HepG2 (cell line): ENCODE data around the gene G6PC2. TPM values are rescaled to one million over a fixed set of nuclear protein-coding genes. Genes with fewer than 3 reads are reported as not detected.

ENCODE experiments used
- AHR ChIP-seq: IDR thresholded peaks from 2 replicates; pipeline ENCODE4 v1.6.1; 2018; ENCODE audit warnings: missing genetic modification reagents, missing compliant biosample characterization
- CERS6 ChIP-seq: sonication (generic); formaldehyde crosslinking; IDR thresholded peaks from 2 replicates; pipeline ENCODE4 v1.5.0; 2020; ENCODE audit warnings: missing genetic modification reagents
- HNF1B ChIP-seq: sonication (generic); formaldehyde crosslinking; IDR thresholded peaks from 2 replicates; pipeline ENCODE4 v1.5.1; 2020; ENCODE audit warnings: mild to moderate bottlenecking, moderate library complexity, missing genetic modification reagents
- KDM2A ChIP-seq: sonication (generic); formaldehyde crosslinking; IDR thresholded peaks from 2 replicates; pipeline ENCODE4 v1.4.0; 2020; ENCODE audit warnings: low read depth, missing genetic modification reagents, borderline replicate concordance
- MXI1 ChIP-seq: IDR thresholded peaks from 3 replicates; pipeline ENCODE4 v1.6.1; 2012; ENCODE audit warnings: low read depth, low read length, inconsistent platforms, borderline replicate concordance
- NPAS2 ChIP-seq: sonication (generic); formaldehyde crosslinking; IDR thresholded peaks from 2 replicates; pipeline ENCODE4 v1.8.0; 2022; ENCODE audit warnings: mild to moderate bottlenecking, missing genetic modification reagents, borderline replicate concordance
- NR1H2 ChIP-seq: sonication (generic); formaldehyde crosslinking; IDR thresholded peaks from 2 replicates; pipeline ENCODE4 v1.8.1; 2022; ENCODE audit warnings: low read depth, missing genetic modification reagents, borderline replicate concordance
- POLR2A ChIP-seq, 2 experiments: IDR thresholded peaks; 2 replicates each; pipeline ENCODE4 v1.6.1; 2011; ENCODE audit warnings: low read depth in 2 of 2, low read length in 2 of 2, mild to moderate bottlenecking in 1 of 2, moderate library complexity in 1 of 2; ENCODE audit not compliant: insufficient read depth in 1 of 2
- SMARCE1 ChIP-seq: fragments of 450-650 bp; IDR thresholded peaks from 2 replicates; pipeline ENCODE4 v1.6.1; 2017; ENCODE audit warnings: borderline replicate concordance
- SNAI1 ChIP-seq: sonication (generic); formaldehyde crosslinking; IDR thresholded peaks from 2 replicates; pipeline ENCODE4 v1.5.0; 2020; ENCODE audit warnings: mild to moderate bottlenecking, missing genetic modification reagents, borderline replicate concordance
- SNAPC2 ChIP-seq: sonication (generic); formaldehyde crosslinking; IDR thresholded peaks from 2 replicates; pipeline ENCODE4 v1.8.1; 2022; ENCODE audit warnings: mild to moderate bottlenecking, missing genetic modification reagents
- SRSF9 ChIP-seq: fragments of 200-400 bp; formaldehyde crosslinking; IDR thresholded peaks from 2 replicates; pipeline ENCODE4 v1.6.1; 2018; ENCODE audit warnings: borderline replicate concordance, mild to moderate bottlenecking, low read depth, low read length; ENCODE audit not compliant: insufficient read depth, poor library complexity, severe bottlenecking
- TBL1XR1 ChIP-seq: fragments of 150-350 bp; IDR thresholded peaks from 2 replicates; pipeline ENCODE4 v1.6.1; 2014; ENCODE audit warnings: borderline replicate concordance, low read length; ENCODE audit not compliant: partially characterized antibody
- TFE3 ChIP-seq: IDR thresholded peaks from 2 replicates; pipeline ENCODE4 v1.6.1; 2016
- ZNF142 ChIP-seq: sonication (generic); formaldehyde crosslinking; IDR thresholded peaks from 2 replicates; pipeline ENCODE4 v1.4.0; 2020; ENCODE audit warnings: missing genetic modification reagents
- ZNF292 ChIP-seq: sonication (generic); formaldehyde crosslinking; IDR thresholded peaks from 2 replicates; pipeline ENCODE4 v1.8.1; 2022; ENCODE audit warnings: mild to moderate bottlenecking, low read depth, missing genetic modification reagents, borderline replicate concordance
- ZNF430 ChIP-seq: sonication (generic); formaldehyde crosslinking; IDR thresholded peaks from 2 replicates; pipeline ENCODE4 v1.9.0; 2021; ENCODE audit warnings: mild to moderate bottlenecking, missing genetic modification reagents
- ZNF619 ChIP-seq: sonication (generic); formaldehyde crosslinking; IDR thresholded peaks from 2 replicates; pipeline ENCODE4 v1.4.0; 2020; ENCODE audit warnings: mild to moderate bottlenecking, missing genetic modification reagents
- ZNF772 ChIP-seq: sonication (generic); formaldehyde crosslinking; IDR thresholded peaks from 2 replicates; pipeline ENCODE4 v1.5.0; 2020; ENCODE audit warnings: mild to moderate bottlenecking, missing genetic modification reagents
- polyA plus RNA-seq, 8 experiments: library from polyadenylated mRNA; depleted of rRNA in 3 of 8; stranded (reverse) in 7 of 8; unstranded in 1 of 8; fragments of >200 nt; fragmentation: Illumina TruSeq in 4 of 8; extraction: Trizol in 4 of 8; gene quantifications; 2 replicates each; pipeline versions ENCODE4 v1.2.1 to v1.2.3, GENCODE V29; 2011 to 2016; ENCODE audit warnings: low read depth in 4 of 8, missing spikeins in 1 of 8, mixed read lengths in 1 of 8; ENCODE audit not compliant: insufficient read depth in 1 of 8
- total RNA-seq, 5 experiments: library from RNA; depleted of rRNA; stranded (reverse); fragments of >200 nt; fragmentation: Illumina TruSeq; extraction: Trizol; gene quantifications; 2 replicates each; pipeline ENCODE4 v1.2.3, GENCODE V29; 2016; ENCODE audit warnings: low read depth in 1 of 5

The G6PC2 gene
- total and polyA plus RNA-seq, 2 of the 13 experiments (the other 11 are each of a cell fraction or from before 2014, with no cell fraction given) = not detected

- no peak for TF ChIP-seq ZNF292 (CRISPR knock-in tag)
- TF ChIP-seq ZNF772 (CRISPR knock-in tag) = no peak
- TF ChIP-seq SMARCE1 = no peak
- TF ChIP-seq SNAI1 (CRISPR knock-in tag) = no peak
- peak; percentile 68 for TF ChIP-seq TBL1XR1
- 0 out of 2 replicates have a peak, but pooled peaks have one; percentile 37 for TF ChIP-seq TFE3 (CRISPR knock-in tag)
- no peak for TF ChIP-seq SNAPC2 (CRISPR knock-in tag)
- no peak; the same call in 1 of the 2 replicates for TF ChIP-seq ZNF142
- TF ChIP-seq AHR (CRISPR knock-in tag) = peak; percentile 83; the same call in 1 of the 2 replicates
- peak; percentile 29; the same call in 1 of the 2 replicates for TF ChIP-seq HNF1B (CRISPR knock-in tag)
- peak; percentile 63; the same call in 1 of the 3 replicates for TF ChIP-seq MXI1
- no peak for TF ChIP-seq NR1H2 (CRISPR knock-in tag)
- no peak for TF ChIP-seq NPAS2 (CRISPR knock-in tag)
- TF ChIP-seq POLR2A (IDR thresholded peaks at IDR 0.05; ENCODE audit: insufficient read depth in 1 of 2, low read depth in 2 of 2, low read length in 2 of 2) = peak; percentile 57 to 66; a peak in 3 of 4 replicates
- TF ChIP-seq KDM2A (CRISPR knock-in tag) = peak; percentile 82
- TF ChIP-seq ZNF619 (CRISPR knock-in tag) = peak; percentile 98
- TF ChIP-seq CERS6 (CRISPR knock-in tag) = no peak
- no peak for TF ChIP-seq ZNF430
- no peak for TF ChIP-seq SRSF9
Observed at GRCh38 chr2:168890006-168890782, 10.9 kb upstream of the G6PC2 start, which contains the start of gene SPC25 (continued).
